HCT116 (cell line): Measurements from ENCODE around the gene TSPEAR. TPM values are rescaled to one million over a fixed set of nuclear protein-coding genes. Genes with fewer than 3 reads are reported as not detected.

ENCODE experiments used
- ATAC-seq: fragments of 200-7000 bp; cut with Tn5 transposase; 2 replicates; pipeline ENCODE4 v1.9.1; 2020; ENCODE audit warnings: mild to moderate bottlenecking, moderate library complexity
- BruUV-seq: library from RNA; stranded (reverse); fragments of 400-500 nt; replicated peaks from 2 replicates; lab custom pipeline; 2021; lab: Mats Ljungman, UMichigan
- CTCF ChIA-PET: fragments of 300-600 bp; sonication (Branson Sonifier 250); formaldehyde crosslinking; loops from one replicate; lab custom pipeline; 2021; ENCODE audit warnings: antibody characterized with exemption; lab: Charles Lee
- POLR2A ChIA-PET: fragments of 300-600, 350-600 bp; sonication (Branson Sonifier 250); formaldehyde crosslinking; loops from one replicate; lab custom pipeline; 2021; ENCODE audit warnings: antibody characterized with exemption; lab: Charles Lee
- RAD21 ChIA-PET, 2 experiments: fragments of 300-600 bp; sonication (Branson Sonifier 250); formaldehyde crosslinking; loops; one replicate each; lab custom pipeline; 2023; ENCODE audit warnings: low total read pairs in 2 of 2; ENCODE audit not compliant: uncharacterized antibody in 2 of 2, unreplicated experiment in 2 of 2, low non-redundant PET in 1 of 2; lab: Charles Lee
- DNase-seq: peaks from one replicate; pipeline ENCODE4 v3.0.0-alpha.2; 2010; ENCODE audit warnings: low read depth, low spot score
- H2AFZ ChIP-seq: fragments of 200-600 bp; shearing (Covaris generic), sonication (generic); 2 replicates; pipeline ENCODE4 v1.6.1; 2017; ENCODE audit warnings: low read depth, mixed run types, mixed read lengths, antibody characterized with exemption, low read length; ENCODE audit not compliant: poor library complexity, severe bottlenecking
- H3K27ac ChIP-seq: 2 replicates; pipeline ENCODE4 v1.5.1; 2012; ENCODE audit warnings: low read depth, low read length
- H3K27me3 ChIP-seq: fragments of 200-600 bp; sonication (generic); 2 replicates; pipeline ENCODE4 v1.6.1; 2016; ENCODE audit warnings: mixed run types, low read length, mixed read lengths; ENCODE audit not compliant: insufficient read depth
- H3K36me3 ChIP-seq, 2 experiments: fragments of 200-500 bp in 1 of 2; fragments of 200-600 bp in 1 of 2; sonication (Bioruptor generic) in 1 of 2; sonication (generic) in 1 of 2; 2 replicates each; pipeline versions ENCODE4 v1.5.1 to v1.6.1; 2014 to 2016; ENCODE audit warnings: low read length in 2 of 2, inconsistent platforms in 1 of 2, mixed read lengths in 1 of 2, mixed run types in 1 of 2; ENCODE audit not compliant: insufficient read depth in 2 of 2, control insufficient read depth in 1 of 2
- H3K4me1 ChIP-seq, 2 experiments: fragments of 200-600 bp in 1 of 2; sonication (generic) in 1 of 2; 2 replicates each; pipeline versions ENCODE4 v1.5.1 to v1.6.1; 2012 to 2017; ENCODE audit warnings: low read length in 2 of 2, inconsistent platforms in 1 of 2, mild to moderate bottlenecking in 1 of 2, mixed read lengths in 1 of 2, mixed run types in 1 of 2, moderate library complexity in 1 of 2; ENCODE audit not compliant: insufficient read depth in 2 of 2, control insufficient read depth in 1 of 2
- H3K4me2 ChIP-seq: fragments of 200-600 bp; sonication (generic); 2 replicates; pipeline ENCODE4 v1.6.1; 2017; ENCODE audit warnings: mixed run types, low read length, mixed read lengths
- H3K4me3 ChIP-seq, 2 experiments: fragments of 200-600 bp in 1 of 2; sonication (generic) in 1 of 2; replicated peaks in 1 of 2; 2 replicates each; pipeline ENCODE4 v1.5.1; 2011 to 2016; ENCODE audit warnings: low read length in 2 of 2, control low read depth in 1 of 2, low read depth in 1 of 2, mild to moderate bottlenecking in 1 of 2, mixed read lengths in 1 of 2, mixed run types in 1 of 2
- H3K79me2 ChIP-seq: fragments of 200-600 bp; sonication (generic); 2 replicates; pipeline ENCODE4 v1.6.1; 2017; ENCODE audit warnings: mild to moderate bottlenecking, mixed run types, low read length, moderate library complexity, mixed read lengths; ENCODE audit not compliant: insufficient read depth
- H3K9ac ChIP-seq: fragments of 200-600 bp; sonication (generic); 2 replicates; pipeline ENCODE4 v1.6.1; 2016; ENCODE audit warnings: low read length, mixed read lengths
- H3K9me2 ChIP-seq: fragments of 200-600 bp; sonication (generic), shearing (Covaris generic); 2 replicates; pipeline ENCODE4 v1.6.1; 2017; ENCODE audit warnings: mixed run types, mild to moderate bottlenecking, moderate library complexity; ENCODE audit not compliant: insufficient read depth
- H3K9me3 ChIP-seq, 2 experiments: fragments of 200-500 bp in 1 of 2; fragments of 200-600 bp in 1 of 2; sonication (Bioruptor generic) in 1 of 2; sonication (generic) in 1 of 2; 2 replicates each; pipeline ENCODE4 v1.6.1; 2014 to 2017; ENCODE audit warnings: low read length in 2 of 2, mixed read lengths in 2 of 2, inconsistent platforms in 1 of 2, low read depth in 1 of 2, mild to moderate bottlenecking in 1 of 2, mixed run types in 1 of 2, moderate library complexity in 1 of 2; ENCODE audit not compliant: control insufficient read depth in 1 of 2, insufficient read depth in 1 of 2
- H4K20me1 ChIP-seq: fragments of 200-600 bp; sonication (generic), shearing (Covaris generic); 2 replicates; pipeline ENCODE4 v1.6.1; 2017; ENCODE audit warnings: mixed run types, mild to moderate bottlenecking, moderate library complexity; ENCODE audit not compliant: insufficient read depth
- CBX3 ChIP-seq: IDR thresholded peaks from 2 replicates; pipeline ENCODE4 v1.6.1; 2012; ENCODE audit warnings: low read depth
- CTCF ChIP-seq, 3 experiments: fragments of 200-600 bp in 1 of 3; sonication (generic) in 1 of 3; IDR thresholded peaks in 2 of 3; conservative IDR thresholded peaks in 1 of 3; 2 replicates each; pipeline ENCODE4 v1.5.1; 2012 to 2017; ENCODE audit warnings: low read depth in 2 of 3, low read length in 2 of 3, antibody characterized with exemption in 1 of 3, borderline replicate concordance in 1 of 3, control low read depth in 1 of 3, mild to moderate bottlenecking in 1 of 3, mixed read lengths in 1 of 3, mixed run types in 1 of 3, moderate library complexity in 1 of 3; ENCODE audit not compliant: insufficient read depth in 1 of 3
- TCF7L2 ChIP-seq: IDR thresholded peaks from 2 replicates; pipeline ENCODE4 v1.7.0; 2011; ENCODE audit warnings: borderline replicate concordance, inconsistent platforms; ENCODE audit not compliant: insufficient read depth, insufficient read length; ENCODE audit errors: extremely low read depth
- intact Hi-C: fragments of 100-400 bp; cut with micrococcal nuclease; formaldehyde crosslinking; loops from 2 replicates; pipeline ENCODE4 v1.10.0; 2022
- total RNA-seq: library from RNA; stranded (reverse); gene quantifications from one replicate; pipeline ENCODE4 v1.2.1, GENCODE V29; 2021; ENCODE audit not compliant: unreplicated experiment
- TF ChIP-seq, protein P1 (sequence below): IDR thresholded peaks from 2 replicates; pipeline ENCODE4 v1.6.1; 2012; ENCODE audit warnings: low read depth
- TF ChIP-seq, protein P2 (sequence below): IDR thresholded peaks from 2 replicates; pipeline ENCODE4 v1.6.1; 2012

Gene TSPEAR
- total RNA-seq, 1 experiment from 2014 or later, result not detected

- POLR2A ChIA-PET, result no interaction called here
- no TSS peak for BruUV-seq
- Histone ChIP-seq H3K79me2 (no peaks in the 10 kb centered on the region), H3K9me2 (no peaks in the 10 kb centered on the region), H3K4me1 (no peaks in the 10 kb centered on the region), H3K27ac (no peak overlapping the region), H3K4me2 (no peak overlapping the region), H3K27me3 (no peaks in the 10 kb centered on the region), H3K9me3 (no peaks in the 10 kb centered on the region; a peak in 1 of 4 replicates), H4K20me1 (no peaks in the 10 kb centered on the region), H3K36me3 (no peaks in the 10 kb centered on the region), H3K9ac (no peak overlapping the region), H2AFZ (no peak overlapping the region), H3K4me3 (no peak overlapping the region)
- RAD21 ChIA-PET, result no interaction called here
- intact Hi-C loops, result no loop called here
- ATAC-seq (no peak), DNase-seq (no peak)
- CTCF ChIA-PET, result no interaction called here
- TF ChIP-seq CTCF (IDR thresholded peaks at IDR 0.05 in 2 of 3, conservative IDR thresholded peaks at IDR 0.05 in 1 of 3; ENCODE audit: borderline replicate concordance in 1 of 3, insufficient read depth in 1 of 3, low read depth in 2 of 3, low read length in 2 of 3), result no peak
- no peak for TF ChIP-seq CBX3
- TF ChIP-seq, protein P1, sequence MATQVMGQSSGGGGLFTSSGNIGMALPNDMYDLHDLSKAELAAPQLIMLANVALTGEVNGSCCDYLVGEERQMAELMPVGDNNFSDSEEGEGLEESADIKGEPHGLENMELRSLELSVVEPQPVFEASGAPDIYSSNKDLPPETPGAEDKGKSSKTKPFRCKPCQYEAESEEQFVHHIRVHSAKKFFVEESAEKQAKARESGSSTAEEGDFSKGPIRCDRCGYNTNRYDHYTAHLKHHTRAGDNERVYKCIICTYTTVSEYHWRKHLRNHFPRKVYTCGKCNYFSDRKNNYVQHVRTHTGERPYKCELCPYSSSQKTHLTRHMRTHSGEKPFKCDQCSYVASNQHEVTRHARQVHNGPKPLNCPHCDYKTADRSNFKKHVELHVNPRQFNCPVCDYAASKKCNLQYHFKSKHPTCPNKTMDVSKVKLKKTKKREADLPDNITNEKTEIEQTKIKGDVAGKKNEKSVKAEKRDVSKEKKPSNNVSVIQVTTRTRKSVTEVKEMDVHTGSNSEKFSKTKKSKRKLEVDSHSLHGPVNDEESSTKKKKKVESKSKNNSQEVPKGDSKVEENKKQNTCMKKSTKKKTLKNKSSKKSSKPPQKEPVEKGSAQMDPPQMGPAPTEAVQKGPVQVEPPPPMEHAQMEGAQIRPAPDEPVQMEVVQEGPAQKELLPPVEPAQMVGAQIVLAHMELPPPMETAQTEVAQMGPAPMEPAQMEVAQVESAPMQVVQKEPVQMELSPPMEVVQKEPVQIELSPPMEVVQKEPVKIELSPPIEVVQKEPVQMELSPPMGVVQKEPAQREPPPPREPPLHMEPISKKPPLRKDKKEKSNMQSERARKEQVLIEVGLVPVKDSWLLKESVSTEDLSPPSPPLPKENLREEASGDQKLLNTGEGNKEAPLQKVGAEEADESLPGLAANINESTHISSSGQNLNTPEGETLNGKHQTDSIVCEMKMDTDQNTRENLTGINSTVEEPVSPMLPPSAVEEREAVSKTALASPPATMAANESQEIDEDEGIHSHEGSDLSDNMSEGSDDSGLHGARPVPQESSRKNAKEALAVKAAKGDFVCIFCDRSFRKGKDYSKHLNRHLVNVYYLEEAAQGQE, result no peak
- no peak for TF ChIP-seq TCF7L2
- TF ChIP-seq, protein P2, sequence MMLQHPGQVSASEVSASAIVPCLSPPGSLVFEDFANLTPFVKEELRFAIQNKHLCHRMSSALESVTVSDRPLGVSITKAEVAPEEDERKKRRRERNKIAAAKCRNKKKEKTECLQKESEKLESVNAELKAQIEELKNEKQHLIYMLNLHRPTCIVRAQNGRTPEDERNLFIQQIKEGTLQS, result no peak
- TF ChIP-seq, all 23 proteins: peak for 0
Observed at GRCh38 chr21:44686843-44687561, 24.4 kb downstream of the TSPEAR start.
